Calu3 (cell line): Measurements from ENCODE around the gene PRPF6. TPM values are rescaled to one million over a fixed set of nuclear protein-coding genes. Genes with fewer than 3 reads are reported as not detected.

Source experiments
- BruUV-seq: library from RNA; stranded (reverse); fragments of 400-500 nt; replicated peaks from 2 replicates; lab custom pipeline; 2021; lab: Mats Ljungman, UMichigan
- CTCF ChIA-PET: fragments of 300-600 bp; sonication (Branson Sonifier 250); formaldehyde crosslinking; loops from one replicate; lab custom pipeline; 2022; ENCODE audit warnings: antibody characterized with exemption; lab: Charles Lee
- DNase-seq: peaks from one replicate; pipeline ENCODE4 v3.0.0; 2022
- H3K27ac Mint-ChIP-seq: one replicate; pipeline ENCODE4 v1.8.0; 2022; ENCODE audit warnings: mixed read lengths; ENCODE audit not compliant: unreplicated experiment
- H3K27me3 Mint-ChIP-seq: one replicate; pipeline ENCODE4 v1.8.0; 2022; ENCODE audit warnings: mixed read lengths; ENCODE audit not compliant: unreplicated experiment
- H3K36me3 Mint-ChIP-seq: one replicate; pipeline ENCODE4 v1.8.0; 2022; ENCODE audit warnings: mild to moderate bottlenecking, moderate library complexity, mixed read lengths; ENCODE audit not compliant: insufficient read depth, unreplicated experiment
- H3K4me1 Mint-ChIP-seq: one replicate; pipeline ENCODE4 v1.8.0; 2022; ENCODE audit warnings: mild to moderate bottlenecking, low read depth, mixed read lengths; ENCODE audit not compliant: unreplicated experiment
- H3K4me3 Mint-ChIP-seq: one replicate; pipeline ENCODE4 v1.8.0; 2022; ENCODE audit warnings: mild to moderate bottlenecking, low read depth, moderate library complexity, mixed read lengths; ENCODE audit not compliant: unreplicated experiment
- H3K9me3 Mint-ChIP-seq: one replicate; pipeline ENCODE4 v1.8.0; 2022; ENCODE audit warnings: low read depth, mixed read lengths; ENCODE audit not compliant: unreplicated experiment
- CTCF ChIP-seq: fragments of 200-600 bp; IDR thresholded peaks from one replicate; pipeline ENCODE4 v1.8.0; 2022; ENCODE audit warnings: antibody characterized with exemption; ENCODE audit not compliant: unreplicated experiment
- intact Hi-C: fragments of 100-400 bp; cut with micrococcal nuclease; formaldehyde crosslinking; loops from one replicate; pipeline ENCODE4 v1.10.0; 2022; ENCODE audit not compliant: unreplicated experiment
- total RNA-seq: library from RNA; stranded (reverse); gene quantifications from 2 replicates; pipeline ENCODE4 v1.2.3, GENCODE V29; 2022

PRPF6 gene
- total RNA-seq, 1 experiment from 2014 or later: 113 TPM

- CTCF ChIA-PET: interaction anchor here (0.6 to 0.9 kb wide), 2 partner anchors 41 to 440 kb away, joined by 3 read pairs; partner anchors contain the start of gene PTK6
- DNase-seq: no peak
- Mint-ChIP-seq H3K27ac (peak overlapping the region; percentile 13), H3K4me1 (peaks cover 66% of the 10 kb centered on the region), H3K36me3 (peaks cover 77% of the 10 kb centered on the region), H3K4me3 (peak overlapping the region; percentile 81), H3K27me3 (no peaks in the 10 kb centered on the region), H3K9me3 (no peaks in the 10 kb centered on the region)
- intact Hi-C loops: no loop called here
- TF ChIP-seq CTCF: no peak
- BruUV-seq: no TSS peak
Measured at GRCh38 chr20:63976980-63977738, 3.8 kb upstream of the PRPF6 start.

DNA sequence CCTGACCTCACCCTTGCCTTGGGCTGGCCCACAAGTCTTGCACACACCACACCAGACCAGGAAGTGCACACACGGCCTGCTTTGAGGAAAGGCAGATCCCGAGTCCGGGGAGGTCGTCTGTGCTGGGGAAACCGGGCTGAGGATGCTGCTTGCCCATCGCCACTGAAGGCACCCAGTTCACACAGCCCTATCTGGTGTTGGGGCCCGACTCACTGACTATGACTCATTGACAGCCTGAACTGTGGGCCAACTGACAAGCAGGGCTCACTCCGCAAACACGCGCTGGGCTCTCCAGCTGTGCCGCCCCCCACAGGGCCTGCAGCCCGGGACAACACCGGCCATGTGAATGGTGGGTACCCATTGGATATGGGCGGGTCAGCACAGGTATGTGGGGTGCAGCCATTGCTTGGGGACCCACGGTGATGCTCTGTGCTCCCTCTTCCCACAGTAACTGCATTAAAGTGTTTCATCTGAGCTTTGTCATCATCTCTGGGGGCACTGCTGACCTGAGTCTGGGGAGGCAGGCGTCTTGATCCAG, 3.1 kb upstream of the PRPF6 start:
- H3K4me1 Mint-ChIP-seq: peaks cover 68% of the 10 kb centered on the region
- BruUV-seq: no TSS peak
- CTCF ChIA-PET: interaction anchor here (0.6 to 0.9 kb wide), 2 partner anchors 41 to 441 kb away, joined by 3 read pairs; partner anchors contain the start of gene PTK6
- TF ChIP-seq CTCF: no peak
- H3K4me3 Mint-ChIP-seq: peak overlapping the region; percentile 81
- H3K27me3 Mint-ChIP-seq: no peaks in the 10 kb centered on the region
- peaks cover 77% of the 10 kb centered on the region for H3K36me3 Mint-ChIP-seq
- DNase-seq: peak; percentile 60
- peak overlapping the region; percentile 52 for H3K27ac Mint-ChIP-seq
- intact Hi-C loops: no loop called here
- no peaks in the 10 kb centered on the region for H3K9me3 Mint-ChIP-seq

DNA sequence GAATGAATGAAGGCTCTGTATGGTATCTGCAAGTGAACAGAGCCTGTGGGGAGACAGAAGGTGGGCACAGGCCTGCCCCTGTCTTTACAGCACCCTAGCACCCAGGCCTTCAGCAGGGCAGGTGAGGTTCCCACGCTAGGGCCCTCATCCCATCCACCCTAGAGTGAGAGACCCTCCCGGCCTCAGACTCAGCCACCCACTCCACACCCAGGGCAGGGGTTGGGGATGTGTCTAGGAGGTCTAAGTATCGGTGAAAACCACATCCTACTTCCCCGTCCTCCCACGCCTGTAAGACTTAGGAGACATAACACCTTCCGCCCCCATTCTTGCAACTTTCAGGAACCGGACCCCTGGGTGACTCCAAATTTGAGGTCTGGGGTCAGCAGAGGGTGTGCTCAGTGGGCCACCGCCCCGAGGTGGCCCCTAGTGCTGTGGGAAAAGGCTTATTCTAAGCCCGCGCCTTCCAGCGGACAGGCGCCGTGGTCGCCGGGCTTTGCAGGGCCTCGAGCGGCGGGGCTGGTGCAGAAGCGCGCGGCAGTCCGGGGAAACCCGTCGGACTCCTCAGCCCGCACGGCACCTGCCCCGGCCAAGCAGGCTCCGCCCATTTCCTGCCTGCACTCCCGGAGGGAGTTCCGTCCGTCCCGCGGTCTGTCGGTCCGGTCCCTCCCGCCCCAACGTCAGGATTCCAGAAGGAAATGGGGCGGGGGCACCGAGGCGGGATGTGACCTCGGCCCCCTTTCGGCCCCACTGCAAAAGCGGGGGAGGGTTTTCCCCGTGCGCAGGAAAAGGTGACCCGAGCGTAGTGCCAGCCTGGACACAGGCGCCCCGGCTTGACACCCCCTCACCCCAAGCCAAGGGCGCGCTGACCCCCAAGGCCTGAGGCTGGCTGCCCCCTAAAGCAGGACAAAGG, 2.4 kb upstream of the PRPF6 start:
- H3K27ac Mint-ChIP-seq: peak overlapping the region; percentile 52
- TSS peak; percentile 29 for BruUV-seq

More for the DNA sequence above, 2.4 kb upstream of the PRPF6 start:
- DNase-seq: peak; percentile 97
- Mint-ChIP-seq H3K4me1 (peaks cover 64% of the 10 kb centered on the region), H3K36me3 (peaks cover 77% of the 10 kb centered on the region), H3K9me3 (no peaks in the 10 kb centered on the region), H3K4me3 (peak overlapping the region; percentile 81), H3K27me3 (no peaks in the 10 kb centered on the region)
- CTCF ChIA-PET: interaction anchor here (0.9 to 2.5 kb wide), 5 partner anchors 22 to 442 kb away, joined by 3 to 26 read pairs (median 17); partner anchors contain the start of genes PTK6 and UCKL1
- TF ChIP-seq CTCF: no peak
- intact Hi-C loops: no loop called here
